DND-41 (cell line): ENCODE measurements around the gene HEXA.

Source experiments
- ATAC-seq: fragments of 200-7000 bp; cut with Tn5 transposase; 3 replicates; pipeline ENCODE4 v1.9.1; 2021; ENCODE audit warnings: low read depth; ENCODE audit not compliant: insufficient read depth
- DNase-seq: peaks from one replicate; pipeline ENCODE4 v3.0.0-alpha.2; 2020
- H2AFZ ChIP-seq: 2 replicates; pipeline ENCODE4 v1.6.0; 2012; ENCODE audit warnings: low read depth, low read length
- H3K27ac ChIP-seq: 2 replicates; pipeline ENCODE4 v1.5.1; 2012; ENCODE audit warnings: low read length, inconsistent platforms
- H3K27me3 ChIP-seq: fragments of 200-600 bp; sonication (generic); 2 replicates; pipeline ENCODE4 v1.6.0; 2012; ENCODE audit warnings: low read length, mild to moderate bottlenecking, inconsistent platforms; ENCODE audit not compliant: insufficient read depth, poor library complexity
- H3K36me3 ChIP-seq: 2 replicates; pipeline ENCODE4 v1.5.1; 2012; ENCODE audit warnings: low read length, inconsistent platforms; ENCODE audit not compliant: insufficient read depth
- H3K4me1 ChIP-seq: 2 replicates; pipeline ENCODE4 v1.5.1; 2012; ENCODE audit warnings: mild to moderate bottlenecking, low read length; ENCODE audit not compliant: insufficient read depth
- H3K4me2 ChIP-seq: 2 replicates; pipeline ENCODE4 v1.6.0; 2012; ENCODE audit warnings: mild to moderate bottlenecking, moderate library complexity, low read length, inconsistent platforms; ENCODE audit not compliant: insufficient read depth
- H3K4me3 ChIP-seq, 2 experiments: fragments of 200-600 bp in 1 of 2; shearing (Covaris generic) in 1 of 2; 2 replicates each; pipeline ENCODE4 v1.5.1; 2012 to 2016; ENCODE audit warnings: inconsistent platforms in 2 of 2, low read length in 2 of 2, mild to moderate bottlenecking in 2 of 2, low read depth in 1 of 2, moderate library complexity in 1 of 2
- H3K79me2 ChIP-seq: 2 replicates; pipeline ENCODE4 v1.6.0; 2012; ENCODE audit warnings: low read length, inconsistent platforms; ENCODE audit not compliant: insufficient read depth
- H3K9ac ChIP-seq: 2 replicates; pipeline ENCODE4 v1.6.0; 2012; ENCODE audit warnings: low read depth, mild to moderate bottlenecking, inconsistent platforms, low read length, moderate library complexity
- H3K9me3 ChIP-seq: 2 replicates; pipeline ENCODE4 v1.5.1; 2012; ENCODE audit warnings: low read length, moderate library complexity, mild to moderate bottlenecking, inconsistent platforms; ENCODE audit not compliant: insufficient read depth, severe bottlenecking
- H4K20me1 ChIP-seq: 2 replicates; pipeline ENCODE4 v1.6.0; 2012; ENCODE audit warnings: low read length; ENCODE audit not compliant: insufficient read depth
- CTCF ChIP-seq: IDR thresholded peaks from 2 replicates; pipeline ENCODE4 v1.5.1; 2012; ENCODE audit warnings: borderline replicate concordance, low read length, moderate library complexity, mild to moderate bottlenecking; ENCODE audit not compliant: poor library complexity, severe bottlenecking; ENCODE audit errors: extremely low read depth
- EZH2 ChIP-seq: IDR thresholded peaks from 3 replicates; pipeline ENCODE4 v1.6.1; 2012; ENCODE audit warnings: borderline replicate concordance, low read depth, mild to moderate bottlenecking, moderate library complexity, low read length, inconsistent platforms; ENCODE audit not compliant: severe bottlenecking

Gene HEXA

GRCh38 chr15:72306211-72306785 is 69.5 kb downstream of the HEXA start:
- H3K9ac ChIP-seq, result no peak overlapping the region
- no peak overlapping the region for H3K4me2 ChIP-seq
- no peak overlapping the region for H3K4me3 ChIP-seq
- no peaks in the 10 kb centered on the region for H3K4me1 ChIP-seq
- H3K27me3 ChIP-seq, result no peaks in the 10 kb centered on the region
- ATAC-seq, result peak; percentile 39; the same call in 1 of the 3 replicates
- H3K36me3 ChIP-seq, result no peaks in the 10 kb centered on the region
- H2AFZ ChIP-seq, result no peak overlapping the region
- H3K79me2 ChIP-seq, result no peaks in the 10 kb centered on the region
- TF ChIP-seq CTCF (no peak), EZH2 (no peak)
- peak; percentile 45 for DNase-seq
- no peaks in the 10 kb centered on the region for H4K20me1 ChIP-seq
- H3K27ac ChIP-seq, result no peak overlapping the region
- no peaks in the 10 kb centered on the region for H3K9me3 ChIP-seq

GRCh38 chr15:72304596-72304995 is 71.2 kb downstream of the HEXA start:
- Histone ChIP-seq H3K9me3 (no peaks in the 10 kb centered on the region), H3K9ac (no peak overlapping the region), H3K36me3 (no peaks in the 10 kb centered on the region), H2AFZ (no peak overlapping the region), H3K4me2 (no peak overlapping the region), H3K79me2 (no peaks in the 10 kb centered on the region), H4K20me1 (no peaks in the 10 kb centered on the region), H3K4me1 (no peaks in the 10 kb centered on the region), H3K27ac (no peak overlapping the region), H3K4me3 (no peak overlapping the region), H3K27me3 (no peaks in the 10 kb centered on the region)
- ATAC-seq (no peak), DNase-seq (no peak)
- TF ChIP-seq EZH2 (no peak), CTCF (no peak)

GRCh38 chr15:72302955-72303354 is 72.9 kb downstream of the HEXA start:
- Histone ChIP-seq H3K36me3 (no peaks in the 10 kb centered on the region), H3K4me1 (no peaks in the 10 kb centered on the region), H4K20me1 (no peaks in the 10 kb centered on the region), H3K4me2 (no peak overlapping the region), H3K27ac (no peak overlapping the region), H2AFZ (no peak overlapping the region), H3K9ac (no peak overlapping the region), H3K4me3 (no peak overlapping the region), H3K27me3 (no peaks in the 10 kb centered on the region), H3K9me3 (no peaks in the 10 kb centered on the region), H3K79me2 (no peaks in the 10 kb centered on the region)
- no peak for ATAC-seq
- TF ChIP-seq EZH2 (no peak), CTCF (no peak)
- DNase-seq, result no peak
